Activated CD8-positive, alpha-beta memory T cell treated with anti-CD3 and anti-CD28 coated beads for 36 hours (primary cell): ENCODE results near the gene CDC42EP5. TPM values are rescaled to one million over a fixed set of nuclear protein-coding genes. Genes with fewer than 3 reads are reported as not detected.

Experiments
- CTCF ChIA-PET: fragments of 350-600 bp; sonication (Branson Sonifier 250); formaldehyde crosslinking; loops from one replicate; lab custom pipeline; 2021; ENCODE audit warnings: antibody characterized with exemption; lab: Charles Lee
- POLR2A ChIA-PET: fragments of 350-600 bp; sonication (Branson Sonifier 250); formaldehyde crosslinking; loops from one replicate; lab custom pipeline; 2021; ENCODE audit warnings: antibody characterized with exemption; lab: Charles Lee
- total RNA-seq, 2 experiments: library from RNA; stranded (reverse); gene quantifications; one replicate each; pipeline ENCODE4 v1.2.3, GENCODE V29; 2021

The CDC42EP5 gene
- total RNA-seq, 2 experiments from 2014 or later: 0.51 to 1.2 TPM

- ChIA-PET CTCF (interaction anchor here (1.3 kb wide), 1 partner anchor 12 kb away, joined by 3 read pairs; no protein-coding TSS in a partner anchor), POLR2A (no interaction called here)
Observed at GRCh38 chr19:54421169-54421516, 52.0 kb downstream of the CDC42EP5 start.

GRCh38 chr19:54420383-54421168 is 52.5 kb downstream of the CDC42EP5 start:
- ChIA-PET CTCF (no interaction called here), POLR2A (no interaction called here)

GRCh38 chr19:54420068-54420382 is 53.1 kb downstream of the CDC42EP5 start:
- POLR2A ChIA-PET: no interaction called here
- CTCF ChIA-PET: no interaction called here

DNA sequence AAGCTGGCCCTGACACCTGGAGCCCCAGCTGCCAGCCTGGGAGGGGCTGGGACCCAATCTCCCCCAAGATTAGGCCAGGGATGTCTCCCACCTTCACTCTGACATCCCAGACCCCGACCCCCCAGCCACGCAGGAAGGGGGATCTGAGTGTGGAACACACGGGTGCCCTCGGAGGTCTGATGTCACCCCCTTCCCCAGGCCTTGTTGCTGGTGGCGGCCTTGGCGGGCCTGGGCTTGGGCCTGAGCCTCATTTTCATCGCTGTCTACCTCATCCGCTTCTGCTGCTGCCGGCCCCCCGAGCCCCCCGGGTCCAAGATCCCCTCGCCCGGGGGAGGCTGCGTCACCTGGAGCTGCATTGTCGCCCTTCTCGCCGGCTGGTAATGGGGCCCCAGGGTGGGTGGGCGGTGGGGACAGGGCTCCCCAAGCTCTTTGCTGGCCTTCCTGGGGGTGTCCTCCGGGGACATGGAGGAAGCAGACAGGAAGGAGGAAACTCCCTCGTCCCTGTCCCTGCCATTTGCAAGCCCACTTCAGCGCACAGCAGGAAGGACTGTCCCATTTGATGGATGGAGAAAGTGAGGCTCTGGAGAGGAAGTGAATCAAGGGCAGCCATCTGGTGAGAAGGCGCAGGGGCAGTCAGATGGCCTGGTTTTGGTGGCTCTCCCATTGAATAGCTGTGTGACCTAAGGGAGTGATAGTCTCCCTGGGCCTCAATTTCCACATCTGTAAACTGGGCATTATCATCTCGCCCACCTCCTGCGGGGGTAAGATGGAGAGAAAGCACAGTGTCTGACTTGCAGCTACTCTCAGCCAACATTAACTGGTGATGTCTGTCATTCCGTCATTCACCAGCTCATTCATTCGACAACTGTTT is 53.9 kb downstream of the CDC42EP5 start:
- CTCF ChIA-PET: no interaction called here
- POLR2A ChIA-PET: no interaction called here

- ChIA-PET POLR2A (no interaction called here), CTCF (no interaction called here)
Observed at GRCh38 chr19:54418030-54418929, 54.8 kb downstream of the CDC42EP5 start.

DNA sequence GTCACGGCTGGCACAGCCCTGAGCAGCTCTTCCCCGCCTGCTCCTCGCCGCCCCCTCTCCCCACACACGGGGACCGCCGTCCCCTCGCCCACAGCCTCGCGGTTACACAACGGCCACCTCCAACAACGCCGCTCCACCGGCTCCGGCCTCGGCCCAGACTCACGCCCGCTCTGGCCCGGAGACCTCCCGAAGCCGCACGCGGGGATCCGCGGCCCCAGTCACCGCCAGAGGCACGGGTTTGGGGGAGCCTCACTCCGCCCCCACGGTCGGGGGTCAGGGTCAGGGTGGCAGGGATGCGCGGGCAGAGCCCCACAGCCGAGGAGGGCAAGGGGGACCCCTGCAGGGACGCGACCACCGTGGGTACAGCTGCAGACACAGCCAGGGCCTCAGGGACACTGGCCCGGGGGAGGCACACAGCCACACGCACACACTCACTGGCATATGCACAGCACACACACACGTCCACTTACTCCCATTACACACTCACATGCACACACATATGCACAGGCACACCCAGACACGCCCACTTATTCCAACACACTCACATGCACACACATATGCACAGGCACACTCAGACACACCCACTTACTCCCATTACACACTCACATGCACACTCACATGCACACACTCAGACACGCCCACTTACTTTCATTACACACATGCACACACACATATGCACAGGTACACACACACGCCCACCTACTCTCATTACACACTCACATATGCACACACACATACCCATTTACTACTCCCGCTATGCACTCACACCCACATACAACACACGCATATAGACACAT is 56.2 kb downstream of the CDC42EP5 start:
- POLR2A ChIA-PET: interaction anchor here (0.6 to 1.3 kb wide), 2 partner anchors 10 to 16 kb away, joined by 4 to 5 read pairs; no protein-coding TSS in a partner anchor
- CTCF ChIA-PET: no interaction called here

- POLR2A ChIA-PET: interaction anchor here (0.6 to 1.3 kb wide), 2 partner anchors 11 to 17 kb away, joined by 4 to 5 read pairs; no protein-coding TSS in a partner anchor
- CTCF ChIA-PET: interaction anchor here (0.5 to 1.3 kb wide), 3 partner anchors 20 to 66 kb away, joined by 3 to 4 read pairs (median 3); no protein-coding TSS in a partner anchor
Observed at GRCh38 chr19:54415901-54416673, 57.0 kb downstream of the CDC42EP5 start.

DNA sequence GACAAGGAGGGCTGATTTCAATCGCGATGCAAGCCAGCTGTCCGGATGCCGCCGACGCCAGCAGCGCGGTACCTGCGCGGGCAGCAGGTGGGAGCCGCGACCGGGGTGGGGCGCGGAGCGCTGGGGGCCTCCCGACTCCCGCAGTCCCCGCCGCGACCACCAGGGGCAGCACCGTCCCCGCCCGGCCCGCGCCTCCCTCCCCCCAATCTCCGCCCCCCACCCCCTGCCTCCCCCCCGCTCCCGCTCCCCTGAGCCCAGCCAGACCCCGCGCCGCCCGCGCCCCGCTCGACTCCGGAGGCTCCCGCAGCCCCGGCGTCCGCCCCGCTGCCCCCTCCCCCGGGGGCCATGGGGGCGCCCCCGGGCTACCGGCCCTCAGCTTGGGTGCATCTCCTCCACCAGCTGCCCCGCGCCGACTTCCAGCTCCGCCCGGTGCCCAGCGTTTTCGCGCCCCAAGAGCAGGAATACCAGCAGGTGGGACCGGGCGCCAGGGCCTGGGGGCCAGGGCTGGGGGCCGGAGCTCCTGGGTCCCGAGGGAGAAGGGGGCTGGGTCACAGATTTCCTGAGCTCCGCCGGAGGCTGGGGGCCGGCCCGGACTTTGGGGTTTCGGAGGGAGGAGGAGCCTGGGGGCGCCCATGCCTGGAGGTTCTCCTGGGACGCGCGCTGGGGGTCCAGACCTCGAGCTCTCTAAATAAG is 57.7 kb downstream of the CDC42EP5 start, which contains the start of gene TTYH1:
Gene TTYH1, plus strand, starts transcription at position 257 of the 693 bp plus-strand sequence. Its CDS starts 89 bp downstream, at position 346.
- ChIA-PET POLR2A (interaction anchor here (1.3 kb wide), 1 partner anchor 18 kb away, joined by 4 read pairs; no protein-coding TSS in a partner anchor), CTCF (interaction anchor here (0.5 to 1.3 kb wide), 3 partner anchors 21 to 67 kb away, joined by 3 to 4 read pairs (median 3); no protein-coding TSS in a partner anchor)

Other genes starting within 250 kb of the CDC42EP5 start
- not detected for gene LILRA6, start 230.5 kb downstream of the CDC42EP5 start, total RNA-seq
- gene LILRB5, start 216.0 kb downstream of the CDC42EP5 start, total RNA-seq: not detected
- gene LILRB2, start 192.2 kb downstream of the CDC42EP5 start, total RNA-seq: not detected
- gene LILRA5, start 160.1 kb downstream of the CDC42EP5 start, total RNA-seq: not detected
- not detected for gene LILRA4, start 134.1 kb downstream of the CDC42EP5 start, total RNA-seq
- gene LAIR1, start 108.4 kb downstream of the CDC42EP5 start, total RNA-seq: 1 to 10 TPM; 7.4 to 9.3 TPM
- gene TTYH1, start 57.8 kb downstream of the CDC42EP5 start, total RNA-seq: under 1 TPM in 1 of 2 experiments, not detected in 1; 0.21 TPM
- gene LENG8, start 24.1 kb downstream of the CDC42EP5 start, total RNA-seq: 100 to 1,000 TPM; 121 to 132 TPM
- 1 to 10 TPM; 4.3 to 4.4 TPM for gene LENG9, start 9.5 kb downstream of the CDC42EP5 start, total RNA-seq
- 1 to 10 TPM; 1.8 to 2.2 TPM for gene LAIR2, start 29.5 kb upstream of the CDC42EP5 start, total RNA-seq
- gene LILRA2, start 100.5 kb upstream of the CDC42EP5 start, total RNA-seq: not detected
- gene LILRA1, start 120.3 kb upstream of the CDC42EP5 start, total RNA-seq: not detected
- 1 to 10 TPM; 1.2 to 1.5 TPM for gene LILRB1, start 157.2 kb upstream of the CDC42EP5 start, total RNA-seq
- not detected for gene LILRB4, start 189.7 kb upstream of the CDC42EP5 start, total RNA-seq